Muscle of arm (tissue), 12 donors: ENCODE data around the gene FAM193B. TPM values are rescaled to one million over a fixed set of nuclear protein-coding genes. Genes with fewer than 3 reads are reported as not detected.
"Not testable (repeated sequence)": the region's sequence is repeated elsewhere in the genome, so short reads cannot be mapped to it uniquely, and the experiment has no call there.

Experiments used
- DNase-seq: peaks from one replicate; pipeline ENCODE4 v3.0.0-alpha.2; 2013
- polyA plus RNA-seq, 12 donors: library from polyadenylated mRNA; unstranded; fragments of 120-200 nt; gene quantifications; one replicate each; pipeline ENCODE4 v1.2.1, GENCODE V29; 2013; ENCODE audit not compliant: insufficient read length in 12 of 12

FAM193B gene
- polyA plus RNA-seq, 12 donors: 38.3 to 121 (median 53.0) TPM; not detected in 1

DNA sequence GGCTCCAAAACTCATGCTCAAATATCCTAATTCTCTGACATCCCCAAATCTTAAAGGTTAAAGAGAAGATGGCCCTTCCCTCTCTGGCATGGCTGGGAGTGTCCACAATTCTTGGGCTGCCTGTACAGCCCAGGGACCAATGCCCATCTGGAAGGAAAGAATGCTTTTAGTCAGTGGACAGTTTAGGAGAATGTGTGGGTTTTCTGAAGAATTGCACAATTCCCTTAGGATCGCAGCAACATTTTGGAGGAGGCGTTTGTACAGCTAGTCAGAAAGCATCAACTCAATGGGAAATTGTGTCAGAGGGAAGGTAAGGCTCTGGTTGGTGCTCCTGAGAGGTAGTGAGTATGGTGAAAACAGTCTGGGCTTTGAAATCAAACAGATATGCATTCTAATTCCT, 15.0 kb downstream of the FAM193B start:
- no peak for DNase-seq

DNA sequence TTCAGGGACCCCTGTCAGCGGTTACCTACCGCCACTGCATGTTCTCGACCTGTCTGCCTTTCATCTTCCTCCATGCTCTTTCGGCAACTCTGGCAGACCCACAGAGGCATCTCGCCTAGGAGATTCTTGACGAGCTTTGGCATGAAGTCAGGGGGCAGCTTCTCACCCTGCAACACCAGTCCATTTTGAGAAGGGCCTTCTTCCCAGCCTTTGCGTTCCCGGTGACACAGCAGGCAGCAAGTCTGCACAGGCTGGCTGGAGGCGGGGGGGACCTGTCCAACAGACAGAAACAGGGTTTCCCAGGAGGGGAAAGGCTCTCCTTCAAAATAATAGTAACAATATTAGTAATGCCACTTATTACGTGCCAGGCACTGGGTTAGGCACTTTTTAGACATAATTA, 15.5 kb downstream of the FAM193B start:
- DNase-seq: no peak

- DNase-seq: no peak
Observed at GRCh38 chr5:177537389-177538361, 16.7 kb downstream of the FAM193B start.

DNA sequence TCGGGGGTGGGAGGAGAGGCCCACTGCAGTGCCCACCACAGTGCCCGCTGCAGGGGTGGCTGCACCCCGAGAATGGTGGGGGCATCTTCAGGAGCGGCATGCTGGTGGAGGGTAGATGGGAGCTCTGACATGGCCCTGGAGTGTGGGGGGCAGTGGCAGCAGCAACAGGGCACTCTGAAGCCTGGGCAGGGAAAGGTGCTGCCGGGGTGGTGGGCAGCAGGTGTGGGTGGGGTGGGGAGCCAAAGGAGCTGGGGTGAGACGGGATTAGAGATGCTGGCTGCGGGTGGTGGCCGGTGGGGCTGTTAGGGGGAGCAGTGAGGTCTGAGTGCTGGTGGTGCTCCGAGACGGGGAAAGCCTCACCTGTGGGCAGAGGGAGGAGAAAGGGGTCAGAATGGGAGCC, 18.0 kb downstream of the FAM193B start:
- DNase-seq: no peak

DNA sequence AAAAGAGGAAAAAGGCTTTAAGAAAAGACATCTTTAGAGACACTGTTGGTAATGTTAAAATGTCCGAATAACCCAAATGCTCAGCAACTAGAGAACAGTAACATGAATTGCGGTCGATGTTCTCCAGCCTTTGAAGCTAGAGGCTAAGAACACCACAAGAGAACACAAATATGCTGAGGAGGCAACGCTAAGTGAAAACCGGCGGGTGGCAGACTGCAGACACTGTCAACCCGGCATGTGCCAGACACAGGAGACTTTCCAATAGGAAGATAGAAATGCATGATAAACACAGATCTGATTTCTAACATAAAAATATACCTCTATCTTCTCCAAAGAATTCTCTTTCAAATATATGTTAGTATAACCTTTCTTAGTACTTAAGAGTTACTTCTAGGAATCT, 19.2 kb downstream of the FAM193B start:
- DNase-seq: no peak

DNA sequence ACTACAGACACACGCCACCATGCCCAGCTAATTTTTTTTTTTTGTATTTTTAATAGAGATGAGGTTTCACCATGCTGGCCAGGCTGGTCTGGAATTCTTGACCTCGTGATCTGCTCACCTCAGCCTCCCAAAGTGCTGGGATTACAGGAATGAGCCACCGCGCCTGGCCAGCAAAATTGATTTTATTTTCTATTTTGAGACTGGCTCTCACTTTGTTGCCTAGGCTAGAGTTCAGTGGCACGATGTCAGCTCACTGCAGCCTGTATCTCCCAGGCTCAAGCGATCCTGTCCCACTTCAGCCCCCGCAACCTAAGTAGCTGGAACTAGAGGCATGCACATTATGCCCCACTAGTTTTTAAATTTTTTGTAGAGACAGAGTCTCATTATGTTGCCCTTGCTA, 19.9 kb downstream of the FAM193B start:
- DNase-seq: not testable (repeated sequence)

GRCh38 chr5:177531209-177531940, 23.0 kb downstream of the FAM193B start:
- no peak for DNase-seq

GRCh38 chr5:177530638-177531037, 23.7 kb downstream of the FAM193B start:
- DNase-seq: no peak

DNA sequence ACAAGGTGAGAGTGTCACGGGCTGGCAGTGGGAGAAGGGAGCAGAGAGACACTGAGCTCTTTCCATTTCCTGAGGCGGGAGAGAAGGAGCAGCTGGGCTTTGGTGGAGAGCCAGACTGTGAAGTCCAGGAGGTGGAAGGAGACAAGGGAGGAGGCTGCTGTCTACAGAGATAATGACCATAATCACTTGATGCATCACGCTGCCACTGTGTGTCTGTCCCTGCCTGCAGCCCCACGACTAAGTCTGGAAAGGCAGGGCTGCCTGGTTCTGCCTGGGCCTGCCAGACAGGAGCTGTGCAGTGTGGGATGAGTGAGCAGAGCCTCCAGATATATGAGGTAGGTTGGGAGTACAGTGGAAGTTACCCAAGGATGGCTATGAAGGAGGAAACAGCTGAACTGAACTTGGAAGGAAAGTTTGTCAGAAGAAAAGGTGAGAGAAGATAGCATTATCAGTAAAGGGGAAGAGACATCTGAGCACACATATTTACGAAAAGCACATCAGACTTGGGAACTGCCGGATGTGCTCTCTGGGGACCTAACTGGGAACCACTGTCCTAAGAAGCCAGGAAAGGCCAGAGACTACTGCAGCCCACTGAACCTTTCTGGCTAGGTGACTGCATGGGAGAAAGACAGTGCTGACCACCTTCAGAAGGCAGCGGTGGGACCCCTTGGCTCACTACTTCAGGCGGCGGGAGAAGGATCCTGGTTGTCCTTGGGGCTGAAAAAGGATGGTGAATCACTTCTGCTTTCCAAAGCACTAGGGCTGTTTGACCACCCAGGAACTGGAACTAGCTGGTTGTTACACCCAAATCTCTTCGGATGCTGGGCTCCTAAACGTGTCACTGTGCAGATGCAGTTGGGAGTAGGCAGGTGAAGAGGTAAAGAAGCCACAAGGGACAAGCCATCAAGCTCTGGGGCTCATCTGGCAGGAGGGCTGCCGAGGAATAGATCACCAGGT, 24.8 kb downstream of the FAM193B start:
- no peak for DNase-seq

DNA sequence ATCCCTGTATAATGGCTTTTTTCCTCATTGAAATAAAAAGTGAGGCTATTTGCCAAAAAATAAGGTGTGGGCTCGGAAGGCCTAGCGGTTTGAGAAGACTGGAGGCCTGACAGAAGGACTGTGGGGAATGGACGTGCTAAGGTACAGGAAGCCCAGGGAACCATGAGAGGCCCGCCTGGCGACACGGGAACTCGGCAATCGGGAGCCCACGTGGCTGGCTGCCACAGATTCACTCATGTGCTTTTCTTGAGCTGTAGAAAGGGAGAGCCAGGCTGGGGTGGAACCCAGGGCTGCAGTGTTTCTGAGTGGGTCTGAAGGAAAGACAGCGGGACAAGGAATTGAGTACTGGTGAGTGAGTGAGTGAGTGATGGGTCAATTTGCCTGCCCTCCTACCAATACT, 25.7 kb downstream of the FAM193B start:
- no peak for DNase-seq

GRCh38 chr5:177527595-177527994, 26.8 kb downstream of the FAM193B start:
- DNase-seq: no peak

DNA sequence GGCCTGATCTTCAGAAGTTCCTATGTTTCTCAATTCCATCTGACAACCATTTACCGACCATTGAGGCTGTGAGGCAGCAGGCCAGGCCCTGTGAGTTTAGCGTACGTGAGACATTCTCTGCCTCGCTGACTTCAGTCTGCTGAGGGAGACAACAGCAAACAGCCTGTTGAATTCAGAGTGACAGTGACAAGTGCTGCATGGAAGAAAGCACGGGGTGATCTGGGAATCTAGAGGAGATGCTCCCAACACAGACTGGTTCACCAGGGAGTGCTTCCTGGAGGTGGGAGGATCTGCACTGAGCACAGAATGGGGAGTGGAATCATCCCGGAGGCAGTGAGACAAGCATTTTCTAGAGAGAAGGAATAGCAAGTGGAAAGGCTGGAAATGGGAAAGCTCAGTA, 27.6 kb downstream of the FAM193B start:
- DNase-seq: no peak

GRCh38 chr5:177526191-177526590, 28.2 kb downstream of the FAM193B start:
- no peak for DNase-seq

DNA sequence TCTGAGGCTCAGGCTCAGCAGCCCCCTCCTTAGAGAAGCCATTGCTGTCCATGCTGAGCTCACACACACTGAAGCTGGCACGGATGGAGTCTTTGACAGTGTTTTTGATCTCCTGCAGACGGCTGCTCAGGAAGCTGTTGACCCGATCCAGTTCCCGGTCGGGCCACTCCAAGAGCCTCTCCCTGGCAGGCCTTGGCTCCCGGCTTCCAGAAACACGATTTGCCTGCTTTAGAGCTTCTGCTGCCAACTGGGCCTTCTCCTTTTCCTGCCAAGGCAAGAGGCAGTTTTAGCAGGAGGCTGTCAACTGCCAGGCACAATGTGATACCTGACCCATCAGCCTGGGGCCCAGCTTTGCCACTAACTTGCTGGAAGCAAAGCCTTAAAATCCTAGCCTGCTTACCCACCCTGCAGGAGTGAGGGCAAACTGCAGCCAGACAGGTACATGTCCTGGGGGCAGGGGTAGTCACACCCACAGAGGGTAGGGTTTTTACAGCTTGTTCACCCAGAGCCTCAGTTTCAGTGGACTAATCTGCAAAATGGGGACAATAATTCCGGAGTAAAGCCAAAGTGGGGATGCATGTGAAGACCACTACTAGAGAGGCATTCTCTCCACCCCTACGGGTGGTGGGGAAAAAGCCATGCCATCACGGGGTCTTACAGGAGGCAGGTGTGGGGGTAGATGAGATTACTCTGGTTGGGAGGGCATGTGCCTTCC, 29.3 kb downstream of the FAM193B start:
- no peak for DNase-seq

GRCh38 chr5:177524539-177524900, 29.8 kb downstream of the FAM193B start:
- DNase-seq: no peak

- no peak for DNase-seq
Observed at GRCh38 chr5:177523711-177524538, 30.4 kb downstream of the FAM193B start.

DNA sequence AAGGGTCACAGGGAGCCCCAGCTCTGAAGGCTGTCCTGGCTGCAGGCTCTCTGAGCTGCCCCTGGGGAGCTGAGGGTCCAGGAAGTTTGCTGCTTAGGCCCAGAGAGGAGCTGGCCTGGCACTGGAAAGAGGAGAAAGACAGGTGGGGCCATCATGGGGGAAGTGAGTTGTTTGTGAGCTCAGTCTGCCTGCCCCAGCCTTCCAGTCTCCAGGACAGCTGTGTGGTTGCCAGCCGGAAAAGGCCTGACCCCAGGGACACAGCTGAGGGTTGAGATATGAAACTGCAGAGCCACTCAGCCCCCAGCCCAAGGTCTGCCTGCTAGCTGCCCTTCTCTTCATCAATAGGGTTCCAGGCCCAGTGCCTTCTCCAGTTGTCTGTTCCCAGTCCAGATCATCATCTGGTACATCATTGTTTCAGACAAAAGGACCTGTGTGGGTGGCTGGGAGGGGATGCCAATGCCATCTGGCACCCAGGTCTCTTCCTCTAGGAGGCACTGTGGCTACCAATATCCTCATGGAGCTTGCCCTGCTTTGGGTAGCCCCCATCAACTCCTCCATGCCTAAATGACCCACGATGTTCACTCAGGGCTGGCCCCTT, 33.3 kb downstream of the FAM193B start:
- DNase-seq: no peak

DNA sequence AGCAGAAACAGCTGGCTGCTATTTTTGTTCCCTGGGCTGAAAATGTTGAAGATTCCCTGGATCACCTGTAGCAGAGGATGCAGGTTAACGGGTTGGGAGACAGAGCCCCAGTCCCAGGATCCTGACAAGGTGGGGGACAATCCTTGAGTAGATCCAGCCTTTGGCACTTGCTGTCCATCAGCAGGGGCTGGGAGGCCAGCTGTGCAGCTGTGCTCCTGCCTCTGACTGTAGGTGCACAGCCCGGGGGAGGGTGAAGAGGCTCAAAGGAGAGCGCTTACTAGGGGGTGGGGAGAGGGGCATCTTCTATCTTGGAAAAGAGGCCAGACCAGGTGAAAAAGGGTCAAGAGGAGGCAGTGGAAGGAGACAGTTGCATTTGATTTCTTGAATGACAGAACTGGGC, 34.1 kb downstream of the FAM193B start:
- DNase-seq: no peak

- no peak for DNase-seq
Observed at GRCh38 chr5:177519463-177520235, 34.7 kb downstream of the FAM193B start.
